Psoas muscle (tissue), 8 donors: ENCODE data around the gene SLC44A2. TPM values are rescaled to one million over a fixed set of nuclear protein-coding genes. Genes with fewer than 3 reads are reported as not detected.
"Not testable (repeated sequence)": the region's sequence is repeated elsewhere in the genome, so short reads cannot be mapped to it uniquely, and the experiment has no call there.

Experiments
- ATAC-seq, 4 donors: fragments of 200-7000 bp; cut with Tn5 transposase; one replicate each; pipeline ENCODE4 v1.9.1; 2020; ENCODE audit warnings: moderate library complexity in 3 of 4, mild to moderate bottlenecking in 2 of 4
- DNase-seq, 2 donors: peaks; one replicate each; pipeline ENCODE4 v3.0.0-alpha.2; 2020
- H3K27ac ChIP-seq: fragments of 200-600 bp; one replicate; pipeline ENCODE4 v1.8.0; 2022
- H3K27me3 ChIP-seq, 3 donors: fragments of 200-600 bp in 1 of 3; one replicate each; pipeline versions ENCODE4 v1.6.1 to v1.8.0; 2013 to 2022; ENCODE audit warnings: low read length in 2 of 3, mild to moderate bottlenecking in 2 of 3, moderate library complexity in 1 of 3; ENCODE audit not compliant: insufficient read depth in 3 of 3
- H3K36me3 ChIP-seq, 2 donors: fragments of 200-600 bp in 1 of 2; one replicate each; pipeline versions ENCODE4 v1.6.1 to v1.8.0; 2013 to 2022; ENCODE audit warnings: low read depth in 1 of 2, mild to moderate bottlenecking in 1 of 2, moderate library complexity in 1 of 2; ENCODE audit not compliant: insufficient read depth in 1 of 2
- H3K4me1 ChIP-seq: fragments of 200-600 bp; one replicate; pipeline ENCODE4 v1.8.0; 2022
- H3K4me3 ChIP-seq: fragments of 200-600 bp; one replicate; pipeline ENCODE4 v1.8.0; 2022; ENCODE audit warnings: mild to moderate bottlenecking
- H3K9me3 ChIP-seq: fragments of 200-600 bp; one replicate; pipeline ENCODE4 v1.8.0; 2022
- WGBS, 3 donors: extraction: QIAGEN DNeasy Blood & Tissue Kit; methylation state at CpG; one replicate each; pipeline versions ENCODE4 v1.1.6 to v1.1.7; 2013; 5-methylcytosine and 5-hydroxymethylcytosine counted together
- intact Hi-C, 2 donors: fragments of 100-400 bp; cut with DNase I; formaldehyde crosslinking; loops; one replicate each; pipeline versions ENCODE4 v1.11.0 to v1.14.2; 2022
- polyA plus RNA-seq, 3 donors: library from polyadenylated mRNA; stranded (reverse); fragments of 200-250 nt; gene quantifications; one replicate each; pipeline ENCODE4 v1.2.3, GENCODE V29; 2013
- total RNA-seq, 4 donors: library from RNA; stranded (reverse); fragmentation: NEBNext Ultra II Directional in 2 of 4; extraction: Animal tissue kit (Norgen Biotek cat#: 25700) in 2 of 4; gene quantifications; one replicate each; pipeline versions ENCODE4 v1.2.1 to v1.2.4, GENCODE V29; 2021 to 2023
- TF ChIP-seq, protein P1 (sequence below): fragments of 200-600 bp; IDR thresholded peaks from one replicate; pipeline ENCODE4 v1.8.0; 2022; ENCODE audit warnings: antibody characterized with exemption
- donor health status: healthy with polysubstance abuse.
- donor health status: DM: no; HTN: no; CAD: no; lungs with moderate emphysema.
- donor health status: Bipolar disorder and iron deficiency.
- donor health status: healthy.
- donor health status: DM: yes; HTN: yes; CAD: no.
- donor health status: DM: no; HTN: no; CAD: no.
- donor health status: DM: no; HTN: no; CAD: no.
- donor health status: DM: yes; HTN: yes; CAD: no.

Gene SLC44A2
- total and polyA plus RNA-seq, 7 donors: 36.3 to 104 (median 73.8) TPM

DNA sequence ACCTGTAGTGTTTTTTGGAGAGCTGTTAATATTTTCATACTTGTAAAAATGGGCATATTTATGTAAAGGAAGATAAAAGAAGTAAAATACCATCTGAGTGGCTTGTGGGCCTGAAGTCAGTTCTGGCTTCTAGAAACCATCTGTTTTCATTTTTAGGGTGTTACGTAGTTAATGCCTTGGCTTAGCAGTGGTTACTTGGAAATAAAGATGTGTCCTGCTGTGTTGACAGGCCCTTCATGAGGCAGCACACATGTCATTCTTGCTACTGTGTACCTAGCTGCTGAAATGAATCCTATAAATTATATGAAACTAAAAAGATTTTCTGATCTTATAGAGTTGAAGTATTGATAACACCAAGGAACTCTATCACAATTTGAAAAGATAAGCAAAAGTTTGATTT lies 44.8 kb downstream of the SLC44A2 start:
- H3K4me1 ChIP-seq: peaks cover 45% of the 10 kb centered on the region
- DNase-seq (no peak), ATAC-seq (peak; percentile 55 to 67 (median 60))
- intact Hi-C loops: no loop called here
- no peaks in the 10 kb centered on the region for H3K27me3 ChIP-seq
- TF ChIP-seq, protein P1, sequence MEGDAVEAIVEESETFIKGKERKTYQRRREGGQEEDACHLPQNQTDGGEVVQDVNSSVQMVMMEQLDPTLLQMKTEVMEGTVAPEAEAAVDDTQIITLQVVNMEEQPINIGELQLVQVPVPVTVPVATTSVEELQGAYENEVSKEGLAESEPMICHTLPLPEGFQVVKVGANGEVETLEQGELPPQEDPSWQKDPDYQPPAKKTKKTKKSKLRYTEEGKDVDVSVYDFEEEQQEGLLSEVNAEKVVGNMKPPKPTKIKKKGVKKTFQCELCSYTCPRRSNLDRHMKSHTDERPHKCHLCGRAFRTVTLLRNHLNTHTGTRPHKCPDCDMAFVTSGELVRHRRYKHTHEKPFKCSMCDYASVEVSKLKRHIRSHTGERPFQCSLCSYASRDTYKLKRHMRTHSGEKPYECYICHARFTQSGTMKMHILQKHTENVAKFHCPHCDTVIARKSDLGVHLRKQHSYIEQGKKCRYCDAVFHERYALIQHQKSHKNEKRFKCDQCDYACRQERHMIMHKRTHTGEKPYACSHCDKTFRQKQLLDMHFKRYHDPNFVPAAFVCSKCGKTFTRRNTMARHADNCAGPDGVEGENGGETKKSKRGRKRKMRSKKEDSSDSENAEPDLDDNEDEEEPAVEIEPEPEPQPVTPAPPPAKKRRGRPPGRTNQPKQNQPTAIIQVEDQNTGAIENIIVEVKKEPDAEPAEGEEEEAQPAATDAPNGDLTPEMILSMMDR: no peak
- 39 to 74% (median 50%) methylated on average over 1 of the region's 1 CpG for WGBS, 3 donors
- H3K4me3 ChIP-seq: no peak overlapping the region
- H3K27ac ChIP-seq: peak overlapping the region; percentile 13
- H3K36me3 ChIP-seq: peaks cover 0 to 44% of the 10 kb centered on the region in 2 donors
- H3K9me3 ChIP-seq: no peaks in the 10 kb centered on the region

DNA sequence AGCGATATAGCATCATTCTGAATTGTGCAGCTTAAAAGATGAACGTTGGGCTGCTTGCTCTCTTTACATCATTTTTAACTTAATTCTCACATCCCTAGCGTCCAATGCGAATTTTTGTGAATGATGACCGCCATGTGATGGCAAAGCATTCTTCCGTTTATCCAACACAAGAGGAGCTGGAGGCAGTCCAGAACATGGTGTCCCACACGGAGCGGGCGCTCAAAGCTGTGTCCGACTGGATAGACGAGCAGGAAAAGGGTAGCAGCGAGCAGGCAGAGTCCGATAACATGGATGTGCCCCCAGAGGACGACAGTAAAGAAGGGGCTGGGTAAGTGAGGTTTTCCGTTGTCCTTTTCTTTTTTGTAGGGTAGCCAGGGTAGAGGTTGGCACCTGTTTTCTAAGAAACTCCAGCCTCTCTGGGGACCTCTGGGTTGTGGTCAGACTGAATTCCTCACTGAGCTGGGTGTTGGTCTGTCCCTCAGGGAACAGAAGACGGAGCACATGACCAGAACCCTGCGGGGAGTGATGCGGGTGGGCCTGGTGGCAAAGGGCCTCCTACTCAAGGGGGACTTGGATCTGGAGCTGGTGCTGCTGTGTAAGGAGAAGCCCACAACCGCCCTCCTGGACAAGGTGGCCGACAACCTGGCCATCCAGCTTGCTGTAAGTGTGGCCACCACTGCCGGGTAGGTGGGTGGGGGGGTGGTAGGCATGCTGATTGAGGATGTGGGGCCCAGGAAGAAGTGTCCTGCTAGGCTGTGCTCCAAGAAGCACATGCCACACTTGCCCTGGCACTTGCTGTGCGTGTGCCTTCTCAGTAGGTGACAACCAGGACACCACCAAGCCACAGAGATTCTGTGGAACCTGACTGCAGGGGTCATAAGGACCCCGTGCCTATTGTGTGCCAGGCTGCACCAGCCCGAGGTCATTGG lies 45.8 kb downstream of the SLC44A2 start:
- peak in 1 of 4 donors; percentile 21 for ATAC-seq
- H3K36me3 ChIP-seq: peaks cover 0 to 52% of the 10 kb centered on the region in 2 donors
- TF ChIP-seq, protein P1: no peak
- H3K4me3 ChIP-seq: no peak overlapping the region
- intact Hi-C loops: no loop called here
- 63 to 78% (median 66%) methylated on average over 24 of the region's 24 CpGs for WGBS, 3 donors
- peaks cover 43% of the 10 kb centered on the region for H3K4me1 ChIP-seq
- DNase-seq: no peak
- H3K27ac ChIP-seq: peak overlapping the region; percentile 36
- H3K9me3 ChIP-seq: no peaks in the 10 kb centered on the region
- H3K27me3 ChIP-seq: no peaks in the 10 kb centered on the region

DNA sequence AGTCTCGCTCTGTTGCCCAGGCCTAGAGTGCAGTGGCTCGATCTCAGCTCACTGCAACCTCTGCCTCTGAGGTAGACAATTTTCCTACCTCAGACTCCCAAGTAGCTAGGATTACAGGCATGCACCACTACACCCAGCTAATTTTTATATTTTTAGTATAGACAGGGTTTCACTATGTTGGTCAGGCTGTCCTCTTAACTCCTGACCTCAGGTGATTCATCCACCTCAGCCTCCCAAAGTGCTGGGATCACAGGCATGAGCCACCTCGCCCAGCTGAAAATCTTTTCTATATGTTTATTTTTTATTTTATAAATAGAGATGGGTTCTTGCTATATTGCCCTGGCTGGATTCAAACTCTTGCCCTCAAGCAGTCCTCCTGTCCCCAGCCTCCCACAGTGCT lies 46.6 kb downstream of the SLC44A2 start:
- Histone ChIP-seq H3K27ac (peak overlapping the region; percentile 36), H3K36me3 (peaks cover 0 to 58% of the 10 kb centered on the region in 2 donors), H3K4me1 (peaks cover 40% of the 10 kb centered on the region)
- H3K27me3 ChIP-seq, intact Hi-C loops, DNase-seq, H3K9me3 ChIP-seq, H3K4me3 ChIP-seq: not testable (repeated sequence)
- ATAC-seq: peak in 3 of 4 donors; percentile 26 to 50 (median 42)
- WGBS, 3 donors: 82 to 96% (median 82%) methylated on average over 3 of the region's 3 CpGs

DNA sequence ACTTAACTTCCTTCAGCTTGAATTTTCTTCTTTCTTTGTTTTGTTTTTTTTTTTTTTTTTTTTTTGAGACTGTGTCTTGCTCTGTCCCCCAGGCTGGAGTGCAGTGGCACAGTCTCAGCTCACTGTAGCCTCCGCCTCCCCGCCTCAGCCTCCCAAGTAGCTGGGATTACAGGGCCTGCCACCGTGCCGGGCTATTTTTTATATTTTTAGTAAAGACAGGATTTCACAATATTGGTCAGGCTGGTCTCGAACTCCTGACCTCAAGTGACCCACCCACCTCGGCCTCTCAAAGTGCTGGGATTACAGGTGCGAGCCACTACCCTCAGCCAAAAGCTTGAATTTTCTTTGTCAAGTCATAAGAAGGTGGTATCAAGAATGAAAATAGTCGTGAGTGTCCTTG lies 49.9 kb downstream of the SLC44A2 start:
- WGBS, 3 donors: 71 to 89% (median 74%) methylated on average over 8 of the region's 8 CpGs

DNA sequence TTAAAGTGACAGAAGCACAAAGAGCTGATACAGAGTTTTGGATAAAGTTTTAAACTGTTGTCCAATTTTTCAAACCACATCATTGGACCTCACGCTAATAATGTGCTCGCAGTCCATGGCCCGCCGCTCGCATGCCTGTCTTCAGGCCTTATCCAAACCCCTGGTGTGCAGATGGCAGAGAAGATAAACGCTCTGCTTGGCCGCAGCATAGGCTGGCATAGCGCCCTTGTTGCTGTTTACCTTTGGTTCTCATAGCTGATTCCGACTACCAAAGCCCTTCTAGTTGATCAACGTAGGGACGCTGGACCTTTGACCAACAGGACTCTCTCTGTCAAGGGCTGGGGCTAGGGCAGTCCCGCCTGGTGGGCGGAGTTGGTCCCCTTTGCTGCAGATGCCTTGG lies 52.4 kb downstream of the SLC44A2 start:
- H3K4me3 ChIP-seq: no peak overlapping the region
- TF ChIP-seq, protein P1: no peak
- H3K27me3 ChIP-seq: no peaks in the 10 kb centered on the region
- H3K4me1 ChIP-seq: peaks cover 7% of the 10 kb centered on the region
- H3K36me3 ChIP-seq: peaks cover 14 to 93% of the 10 kb centered on the region in 2 donors
- no peak for ATAC-seq
- no peak overlapping the region for H3K27ac ChIP-seq
- WGBS, 3 donors: 84 to 91% (median 90%) methylated on average over 13 of the region's 13 CpGs
- no peak for DNase-seq
- intact Hi-C loops: no loop called here
- H3K9me3 ChIP-seq: no peaks in the 10 kb centered on the region

More for the DNA sequence above, 49.9 kb downstream of the SLC44A2 start:
- H3K27me3 ChIP-seq, ATAC-seq, intact Hi-C loops, H3K4me3 ChIP-seq, DNase-seq, H3K27ac ChIP-seq, H3K9me3 ChIP-seq: not testable (repeated sequence)
- peaks cover 0 to 91% of the 10 kb centered on the region in 2 donors for H3K36me3 ChIP-seq
- H3K4me1 ChIP-seq: peaks cover 28% of the 10 kb centered on the region
